A549 (cell line): ENCODE measurements around the gene DMAC2L.

Experiments used
- CTCF ChIP-seq: fragments of >200 bp; sonication (Bioruptor Twin); formaldehyde crosslinking; IDR thresholded peaks from 3 replicates; pipeline ENCODE4 v1.5.1; 2016
- ESRRA ChIP-seq: fragments of 150-350 bp; IDR thresholded peaks from 2 replicates; pipeline ENCODE4 v1.6.1; 2014; ENCODE audit warnings: mild to moderate bottlenecking, low read length, borderline replicate concordance
- FOSB ChIP-seq: fragments of 250-450 bp; sonication (Bioruptor Pico); IDR thresholded peaks from 2 replicates; pipeline ENCODE4 v1.5.0; 2020; ENCODE audit warnings: mild to moderate bottlenecking, moderate library complexity
- HMGXB4 ChIP-seq: fragments of 250-450 bp; sonication (Bioruptor Pico); IDR thresholded peaks from 2 replicates; pipeline ENCODE4 v1.5.0; 2021; ENCODE audit warnings: mild to moderate bottlenecking, moderate library complexity, borderline replicate concordance
- JUNB ChIP-seq: fragments of >200 bp; sonication (Bioruptor Twin); formaldehyde crosslinking; IDR thresholded peaks from 2 replicates; pipeline ENCODE4 v1.6.1; 2016
- MAFK ChIP-seq: fragments of 450-650 bp; IDR thresholded peaks from 2 replicates; pipeline ENCODE4 v1.6.1; 2014; ENCODE audit not compliant: partially characterized antibody
- MAX ChIP-seq: IDR thresholded peaks from 2 replicates; pipeline ENCODE4 v1.6.1; 2012
- POLR2A ChIP-seq: IDR thresholded peaks from 2 replicates; pipeline ENCODE4 v1.6.1; 2012; ENCODE audit warnings: mild to moderate bottlenecking, low read length
- TFCP2L1 ChIP-seq: fragments of 250-450 bp; sonication (Bioruptor Pico); IDR thresholded peaks from 2 replicates; pipeline ENCODE4 v1.5.0; 2021; ENCODE audit warnings: mild to moderate bottlenecking
- ZC3H11A ChIP-seq: fragments of 450-650 bp; IDR thresholded peaks from 2 replicates; pipeline ENCODE4 v1.6.1; 2014; ENCODE audit warnings: antibody characterized with exemption, mild to moderate bottlenecking

- no peak for TF ChIP-seq CTCF
- no peak for TF ChIP-seq POLR2A
- TF ChIP-seq TFCP2L1 (CRISPR knock-in tag): no peak
- no peak for TF ChIP-seq FOSB (CRISPR knock-in tag)
- TF ChIP-seq JUNB: no peak
- TF ChIP-seq MAFK: no peak
- no peak for TF ChIP-seq ESRRA
- no peak for TF ChIP-seq HMGXB4
- no peak for TF ChIP-seq ZC3H11A
- TF ChIP-seq MAX: no peak
Measured at GRCh38 chr14:50353126-50353525, 41.0 kb downstream of the DMAC2L start.
